ENCODE results near the gene HSPB2.

DNA sequence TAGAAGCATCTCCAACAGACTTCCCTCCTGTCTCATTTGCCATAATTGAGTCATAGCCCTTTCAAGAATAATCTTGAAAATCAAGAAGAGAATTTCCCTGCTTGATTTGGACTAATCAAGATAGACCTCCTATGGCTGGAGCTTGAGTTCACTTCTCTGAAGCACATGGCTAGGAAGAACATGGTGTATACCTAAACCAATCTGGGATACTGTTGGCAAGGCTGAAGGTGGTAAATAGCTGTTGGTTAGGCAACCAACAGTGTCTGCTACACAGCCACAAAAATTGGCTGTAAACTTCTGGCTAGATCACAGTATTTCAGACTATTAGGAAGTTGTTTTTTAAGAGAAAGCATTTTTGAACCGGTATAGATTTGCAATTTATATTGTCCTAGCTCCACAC is 5.9 kb upstream of the HSPB2 start:
- TF ChIP-seq POLR2A (IDR thresholded peaks at IDR 0.05) (no peak), POLR2AphosphoS5 (IDR thresholded peaks at IDR 0.05) (no peak)
- TF ChIP-seq, protein P1, sequence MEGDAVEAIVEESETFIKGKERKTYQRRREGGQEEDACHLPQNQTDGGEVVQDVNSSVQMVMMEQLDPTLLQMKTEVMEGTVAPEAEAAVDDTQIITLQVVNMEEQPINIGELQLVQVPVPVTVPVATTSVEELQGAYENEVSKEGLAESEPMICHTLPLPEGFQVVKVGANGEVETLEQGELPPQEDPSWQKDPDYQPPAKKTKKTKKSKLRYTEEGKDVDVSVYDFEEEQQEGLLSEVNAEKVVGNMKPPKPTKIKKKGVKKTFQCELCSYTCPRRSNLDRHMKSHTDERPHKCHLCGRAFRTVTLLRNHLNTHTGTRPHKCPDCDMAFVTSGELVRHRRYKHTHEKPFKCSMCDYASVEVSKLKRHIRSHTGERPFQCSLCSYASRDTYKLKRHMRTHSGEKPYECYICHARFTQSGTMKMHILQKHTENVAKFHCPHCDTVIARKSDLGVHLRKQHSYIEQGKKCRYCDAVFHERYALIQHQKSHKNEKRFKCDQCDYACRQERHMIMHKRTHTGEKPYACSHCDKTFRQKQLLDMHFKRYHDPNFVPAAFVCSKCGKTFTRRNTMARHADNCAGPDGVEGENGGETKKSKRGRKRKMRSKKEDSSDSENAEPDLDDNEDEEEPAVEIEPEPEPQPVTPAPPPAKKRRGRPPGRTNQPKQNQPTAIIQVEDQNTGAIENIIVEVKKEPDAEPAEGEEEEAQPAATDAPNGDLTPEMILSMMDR (IDR thresholded peaks at IDR 0.05): no peak
